GM12892 (cell line): ENCODE results near the gene MPP1.

Experiments used
- POLR2A ChIP-seq: IDR thresholded peaks from 2 replicates; pipeline ENCODE4 v1.6.1; 2011; ENCODE audit warnings: low read depth, low read length, control low read depth
- POLR2AphosphoS5 ChIP-seq: IDR thresholded peaks from 2 replicates; pipeline ENCODE4 v1.6.1; 2011; ENCODE audit warnings: low read depth, low read length, control low read depth
- TAF1 ChIP-seq: IDR thresholded peaks from 2 replicates; pipeline ENCODE4 v1.6.1; 2011; ENCODE audit warnings: low read depth, mild to moderate bottlenecking, control low read depth, low read length, borderline replicate concordance

DNA sequence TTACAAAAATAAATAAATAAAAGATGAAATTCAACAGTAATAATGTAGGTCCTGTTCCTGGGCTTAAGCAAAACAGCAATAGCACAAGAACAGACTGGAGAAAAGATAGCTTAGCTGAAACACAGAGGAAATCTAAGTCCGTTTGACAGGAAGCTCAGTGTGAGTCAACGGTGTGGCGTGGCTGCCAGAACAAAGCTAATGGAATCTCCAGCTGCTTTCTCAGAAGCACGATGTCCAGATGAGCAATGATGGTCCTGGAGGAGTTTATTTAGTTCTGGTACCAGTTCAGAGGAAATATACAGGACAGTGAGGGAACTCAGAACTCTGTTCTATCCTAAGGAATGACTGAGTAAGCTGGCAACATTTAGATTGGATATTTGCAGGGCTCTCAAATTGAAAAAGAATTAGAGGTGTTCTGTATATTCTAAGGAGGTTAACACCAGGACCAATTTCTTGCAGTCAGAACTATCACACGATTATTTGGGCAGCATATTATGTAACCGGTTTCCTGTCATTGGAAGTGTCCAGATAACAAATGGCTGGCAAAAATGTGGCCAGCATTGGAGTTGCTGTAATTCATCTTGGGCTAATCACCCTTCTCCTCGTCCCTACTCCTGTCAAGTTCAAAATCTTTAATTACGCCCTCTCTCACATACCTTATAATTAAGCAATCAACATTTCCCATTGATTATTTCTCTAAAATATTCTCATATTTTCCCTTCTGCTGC is 67.1 kb downstream of the MPP1 start:
- no peak for TF ChIP-seq POLR2A
- TF ChIP-seq TAF1 = no peak
- no peak for TF ChIP-seq POLR2AphosphoS5
